Liver (tissue), 9 donors: ENCODE measurements around the gene TMEM176A. TPM values are rescaled to one million over a fixed set of nuclear protein-coding genes. Genes with fewer than 3 reads are reported as not detected.

Source experiments
- DNase-seq: peaks from one replicate; pipeline ENCODE4 v3.0.0-alpha.2; 2017; ENCODE audit warnings: low spot score
- H3K27ac ChIP-seq, 2 donors: one replicate each; pipeline ENCODE4 v1.7.0; 2013; ENCODE audit warnings: inconsistent platforms in 2 of 2, low read length in 2 of 2, control low read depth in 1 of 2, low read depth in 1 of 2, mild to moderate bottlenecking in 1 of 2
- H3K27me3 ChIP-seq, 4 donors: one replicate each; pipeline versions ENCODE4 v1.6.1 to v1.7.0; 2013; ENCODE audit warnings: low read length in 3 of 4, inconsistent platforms in 1 of 4, mild to moderate bottlenecking in 1 of 4, moderate library complexity in 1 of 4; ENCODE audit not compliant: control insufficient read depth in 4 of 4, insufficient read depth in 4 of 4
- H3K36me3 ChIP-seq, 4 donors: one replicate each; pipeline versions ENCODE4 v1.6.1 to v1.7.0; 2013; ENCODE audit warnings: low read length in 3 of 4, mild to moderate bottlenecking in 3 of 4, low read depth in 1 of 4, moderate library complexity in 1 of 4; ENCODE audit not compliant: control insufficient read depth in 4 of 4, insufficient read depth in 3 of 4
- H3K4me1 ChIP-seq, 4 donors: one replicate each; pipeline versions ENCODE4 v1.6.1 to v1.7.0; 2013; ENCODE audit warnings: low read length in 3 of 4, mild to moderate bottlenecking in 3 of 4, moderate library complexity in 1 of 4; ENCODE audit not compliant: control insufficient read depth in 4 of 4, insufficient read depth in 4 of 4
- H3K4me3 ChIP-seq, 3 donors: one replicate each; pipeline versions ENCODE4 v1.6.1 to v1.7.0; 2013; ENCODE audit warnings: low read length in 3 of 3, control low read depth in 1 of 3, low read depth in 1 of 3, mild to moderate bottlenecking in 1 of 3
- H3K9ac ChIP-seq, 2 donors: one replicate each; pipeline ENCODE4 v1.7.0; 2013; ENCODE audit warnings: low read length in 2 of 2, mild to moderate bottlenecking in 2 of 2, moderate library complexity in 2 of 2, control low read depth in 1 of 2, low read depth in 1 of 2
- H3K9me3 ChIP-seq, 4 donors: one replicate each; pipeline versions ENCODE4 v1.6.1 to v1.7.0; 2013; ENCODE audit warnings: low read length in 3 of 4; ENCODE audit not compliant: control insufficient read depth in 4 of 4
- EGR1 ChIP-seq, 2 donors: IDR thresholded peaks; 2 replicates each; pipeline ENCODE4 v1.6.1; 2016 to 2018; ENCODE audit warnings: antibody characterized with exemption in 2 of 2, low read depth in 2 of 2
- FOXA1 ChIP-seq: IDR thresholded peaks from 2 replicates; pipeline ENCODE4 v1.6.1; 2016; ENCODE audit warnings: antibody characterized with exemption
- FOXA2 ChIP-seq: IDR thresholded peaks from 2 replicates; pipeline ENCODE4 v1.6.1; 2016; ENCODE audit warnings: antibody characterized with exemption
- GABPA ChIP-seq, 2 donors: IDR thresholded peaks in 1 of 2; conservative IDR thresholded peaks in 1 of 2; 2 replicates each; pipeline ENCODE4 v1.6.1; 2016; ENCODE audit warnings: antibody characterized with exemption in 2 of 2, mild to moderate bottlenecking in 1 of 2, moderate library complexity in 1 of 2
- HNF4A ChIP-seq, 2 donors: conservative IDR thresholded peaks; 2 replicates each; pipeline ENCODE4 v1.6.1; 2016; ENCODE audit warnings: antibody characterized with exemption in 2 of 2, mild to moderate bottlenecking in 2 of 2
- HNF4G ChIP-seq: IDR thresholded peaks from 2 replicates; pipeline ENCODE4 v1.6.1; 2016; ENCODE audit warnings: antibody characterized with exemption
- JUND ChIP-seq, 2 donors: IDR thresholded peaks; 2 replicates each; pipeline ENCODE4 v1.6.1; 2016; ENCODE audit warnings: antibody characterized with exemption in 2 of 2
- NR2F2 ChIP-seq: IDR thresholded peaks from 2 replicates; pipeline ENCODE4 v1.6.1; 2016; ENCODE audit warnings: antibody characterized with exemption
- RAD21 ChIP-seq, 2 donors: IDR thresholded peaks; 2 replicates each; pipeline ENCODE4 v1.6.1; 2016; ENCODE audit warnings: antibody characterized with exemption in 2 of 2, mild to moderate bottlenecking in 2 of 2
- RXRA ChIP-seq, 2 donors: IDR thresholded peaks; 2 replicates each; pipeline ENCODE4 v1.6.1; 2017 to 2018; ENCODE audit warnings: antibody characterized with exemption in 2 of 2, mild to moderate bottlenecking in 1 of 2
- SP1 ChIP-seq: IDR thresholded peaks from 2 replicates; pipeline ENCODE4 v1.6.1; 2018; ENCODE audit warnings: antibody characterized with exemption, mild to moderate bottlenecking
- TAF1 ChIP-seq: conservative IDR thresholded peaks from 2 replicates; pipeline ENCODE4 v1.6.1; 2016; ENCODE audit warnings: antibody characterized with exemption, mild to moderate bottlenecking
- YY1 ChIP-seq: IDR thresholded peaks from 2 replicates; pipeline ENCODE4 v1.6.1; 2016; ENCODE audit warnings: antibody characterized with exemption, mild to moderate bottlenecking
- WGBS: extraction: QIAGEN DNeasy Blood & Tissue Kit; methylation state at CpG from one replicate; pipeline ENCODE4 v1.1.7; 2013; 5-methylcytosine and 5-hydroxymethylcytosine counted together
- polyA plus RNA-seq, 2 donors: library from polyadenylated mRNA; stranded (reverse) in 1 of 2; unstranded in 1 of 2; fragments of 200-250 nt in 1 of 2; fragments of >200 nt in 1 of 2; fragmentation: Nextera tagmentation in 1 of 2; extraction: Ambion mirVana in 1 of 2; gene quantifications; one replicate each; pipeline versions ENCODE4 v1.2.1 to v1.2.3, GENCODE V29; 2013 to 2015
- total RNA-seq, 2 donors: library from RNA; depleted of rRNA; stranded (reverse); fragments of >200 nt; gene quantifications; one replicate each; pipeline ENCODE4 v1.2.3, GENCODE V29; 2014
- TF ChIP-seq, protein P1 (sequence below): IDR thresholded peaks from 2 replicates; pipeline ENCODE4 v1.6.1; 2016; ENCODE audit warnings: antibody characterized with exemption, mild to moderate bottlenecking
- TF ChIP-seq, protein P2 (sequence below): IDR thresholded peaks from 2 replicates; pipeline ENCODE4 v1.6.1; 2016; ENCODE audit warnings: antibody characterized with exemption
- TF ChIP-seq, protein P3 (sequence below): IDR thresholded peaks from 2 replicates; pipeline ENCODE4 v1.6.1; 2016; ENCODE audit warnings: antibody characterized with exemption
- TF ChIP-seq, protein P4 (sequence below): IDR thresholded peaks from 2 replicates; pipeline ENCODE4 v1.6.1; 2016; ENCODE audit warnings: antibody characterized with exemption
- TF ChIP-seq, protein P5 (sequence below): fragments of 150-350 bp; IDR thresholded peaks from 2 replicates; pipeline ENCODE4 v1.5.1; 2017; ENCODE audit warnings: improper control_type of control experiment, low read depth, low read length; ENCODE audit not compliant: missing input control
- donor health status: healthy.
- donor health status: healthy.
- donor health status: healthy.
- donor health status: healthy.
- donor health status: healthy.

Gene TMEM176A
- total and polyA plus RNA-seq, 4 donors: 346 to 703 (median 539) TPM

DNA sequence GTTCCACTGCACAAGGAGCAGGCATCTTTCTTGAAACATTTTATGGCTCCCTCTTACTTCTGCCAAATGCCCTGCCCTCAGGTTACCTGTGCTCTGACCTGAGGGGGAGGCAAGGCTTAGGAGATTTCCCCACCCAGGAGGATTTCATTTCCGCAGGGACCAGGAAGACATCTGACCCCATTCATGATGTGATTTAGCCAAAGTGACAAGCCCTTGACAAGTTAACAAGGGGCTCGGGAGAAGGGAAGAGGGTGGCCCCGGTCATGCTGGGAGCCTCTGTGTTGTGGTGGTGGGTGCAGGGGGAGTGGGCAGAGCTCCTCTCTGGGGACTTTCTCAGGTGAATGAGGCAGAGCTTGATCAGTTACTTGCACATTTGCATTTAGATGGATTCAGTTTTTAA, 44.4 kb upstream of the TMEM176A start:
- H3K9me3 ChIP-seq: no peaks in the 10 kb centered on the region
- H3K4me1 ChIP-seq: peaks cover 0 to 8% (median 0%) of the 10 kb centered on the region in 4 donors
- H3K36me3 ChIP-seq: no peaks in the 10 kb centered on the region
- no peaks in the 10 kb centered on the region for H3K27me3 ChIP-seq
- no peak for DNase-seq
- no peak for TF ChIP-seq HNF4A (conservative IDR thresholded peaks at IDR 0.05)
- TF ChIP-seq, protein P1, sequence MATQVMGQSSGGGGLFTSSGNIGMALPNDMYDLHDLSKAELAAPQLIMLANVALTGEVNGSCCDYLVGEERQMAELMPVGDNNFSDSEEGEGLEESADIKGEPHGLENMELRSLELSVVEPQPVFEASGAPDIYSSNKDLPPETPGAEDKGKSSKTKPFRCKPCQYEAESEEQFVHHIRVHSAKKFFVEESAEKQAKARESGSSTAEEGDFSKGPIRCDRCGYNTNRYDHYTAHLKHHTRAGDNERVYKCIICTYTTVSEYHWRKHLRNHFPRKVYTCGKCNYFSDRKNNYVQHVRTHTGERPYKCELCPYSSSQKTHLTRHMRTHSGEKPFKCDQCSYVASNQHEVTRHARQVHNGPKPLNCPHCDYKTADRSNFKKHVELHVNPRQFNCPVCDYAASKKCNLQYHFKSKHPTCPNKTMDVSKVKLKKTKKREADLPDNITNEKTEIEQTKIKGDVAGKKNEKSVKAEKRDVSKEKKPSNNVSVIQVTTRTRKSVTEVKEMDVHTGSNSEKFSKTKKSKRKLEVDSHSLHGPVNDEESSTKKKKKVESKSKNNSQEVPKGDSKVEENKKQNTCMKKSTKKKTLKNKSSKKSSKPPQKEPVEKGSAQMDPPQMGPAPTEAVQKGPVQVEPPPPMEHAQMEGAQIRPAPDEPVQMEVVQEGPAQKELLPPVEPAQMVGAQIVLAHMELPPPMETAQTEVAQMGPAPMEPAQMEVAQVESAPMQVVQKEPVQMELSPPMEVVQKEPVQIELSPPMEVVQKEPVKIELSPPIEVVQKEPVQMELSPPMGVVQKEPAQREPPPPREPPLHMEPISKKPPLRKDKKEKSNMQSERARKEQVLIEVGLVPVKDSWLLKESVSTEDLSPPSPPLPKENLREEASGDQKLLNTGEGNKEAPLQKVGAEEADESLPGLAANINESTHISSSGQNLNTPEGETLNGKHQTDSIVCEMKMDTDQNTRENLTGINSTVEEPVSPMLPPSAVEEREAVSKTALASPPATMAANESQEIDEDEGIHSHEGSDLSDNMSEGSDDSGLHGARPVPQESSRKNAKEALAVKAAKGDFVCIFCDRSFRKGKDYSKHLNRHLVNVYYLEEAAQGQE: no peak
- TF ChIP-seq RXRA (IDR thresholded peaks at IDR 0.05): no peak
- TF ChIP-seq FOXA1: no peak
- TF ChIP-seq EGR1 (IDR thresholded peaks at IDR 0.05; ENCODE audit: low read depth in 2 of 2): no peak
- no peak for TF ChIP-seq YY1
- TF ChIP-seq, protein P2, sequence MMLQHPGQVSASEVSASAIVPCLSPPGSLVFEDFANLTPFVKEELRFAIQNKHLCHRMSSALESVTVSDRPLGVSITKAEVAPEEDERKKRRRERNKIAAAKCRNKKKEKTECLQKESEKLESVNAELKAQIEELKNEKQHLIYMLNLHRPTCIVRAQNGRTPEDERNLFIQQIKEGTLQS: no peak
- TF ChIP-seq NR2F2: no peak
- TF ChIP-seq, protein P3, sequence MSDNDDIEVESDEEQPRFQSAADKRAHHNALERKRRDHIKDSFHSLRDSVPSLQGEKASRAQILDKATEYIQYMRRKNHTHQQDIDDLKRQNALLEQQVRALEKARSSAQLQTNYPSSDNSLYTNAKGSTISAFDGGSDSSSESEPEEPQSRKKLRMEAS: no peak
- TF ChIP-seq, protein P4, sequence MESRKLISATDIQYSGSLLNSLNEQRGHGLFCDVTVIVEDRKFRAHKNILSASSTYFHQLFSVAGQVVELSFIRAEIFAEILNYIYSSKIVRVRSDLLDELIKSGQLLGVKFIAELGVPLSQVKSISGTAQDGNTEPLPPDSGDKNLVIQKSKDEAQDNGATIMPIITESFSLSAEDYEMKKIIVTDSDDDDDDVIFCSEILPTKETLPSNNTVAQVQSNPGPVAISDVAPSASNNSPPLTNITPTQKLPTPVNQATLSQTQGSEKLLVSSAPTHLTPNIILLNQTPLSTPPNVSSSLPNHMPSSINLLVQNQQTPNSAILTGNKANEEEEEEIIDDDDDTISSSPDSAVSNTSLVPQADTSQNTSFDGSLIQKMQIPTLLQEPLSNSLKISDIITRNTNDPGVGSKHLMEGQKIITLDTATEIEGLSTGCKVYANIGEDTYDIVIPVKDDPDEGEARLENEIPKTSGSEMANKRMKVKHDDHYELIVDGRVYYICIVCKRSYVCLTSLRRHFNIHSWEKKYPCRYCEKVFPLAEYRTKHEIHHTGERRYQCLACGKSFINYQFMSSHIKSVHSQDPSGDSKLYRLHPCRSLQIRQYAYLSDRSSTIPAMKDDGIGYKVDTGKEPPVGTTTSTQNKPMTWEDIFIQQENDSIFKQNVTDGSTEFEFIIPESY: no peak
- TF ChIP-seq RAD21 (IDR thresholded peaks at IDR 0.05): no peak
- no peak for TF ChIP-seq JUND (IDR thresholded peaks at IDR 0.05)
- TF ChIP-seq SP1: no peak
- TF ChIP-seq FOXA2: no peak
- no peak for TF ChIP-seq HNF4G
- TF ChIP-seq, protein P5, sequence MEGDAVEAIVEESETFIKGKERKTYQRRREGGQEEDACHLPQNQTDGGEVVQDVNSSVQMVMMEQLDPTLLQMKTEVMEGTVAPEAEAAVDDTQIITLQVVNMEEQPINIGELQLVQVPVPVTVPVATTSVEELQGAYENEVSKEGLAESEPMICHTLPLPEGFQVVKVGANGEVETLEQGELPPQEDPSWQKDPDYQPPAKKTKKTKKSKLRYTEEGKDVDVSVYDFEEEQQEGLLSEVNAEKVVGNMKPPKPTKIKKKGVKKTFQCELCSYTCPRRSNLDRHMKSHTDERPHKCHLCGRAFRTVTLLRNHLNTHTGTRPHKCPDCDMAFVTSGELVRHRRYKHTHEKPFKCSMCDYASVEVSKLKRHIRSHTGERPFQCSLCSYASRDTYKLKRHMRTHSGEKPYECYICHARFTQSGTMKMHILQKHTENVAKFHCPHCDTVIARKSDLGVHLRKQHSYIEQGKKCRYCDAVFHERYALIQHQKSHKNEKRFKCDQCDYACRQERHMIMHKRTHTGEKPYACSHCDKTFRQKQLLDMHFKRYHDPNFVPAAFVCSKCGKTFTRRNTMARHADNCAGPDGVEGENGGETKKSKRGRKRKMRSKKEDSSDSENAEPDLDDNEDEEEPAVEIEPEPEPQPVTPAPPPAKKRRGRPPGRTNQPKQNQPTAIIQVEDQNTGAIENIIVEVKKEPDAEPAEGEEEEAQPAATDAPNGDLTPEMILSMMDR: no peak
- TF ChIP-seq TAF1: no peak
- no peak for TF ChIP-seq GABPA (IDR thresholded peaks at IDR 0.05 in 1 of 2, conservative IDR thresholded peaks at IDR 0.05 in 1 of 2)
- H3K27ac ChIP-seq: peak overlapping the region in 1 of 2 donors; percentile 9
- H3K9ac ChIP-seq: no peak overlapping the region
- 88% methylated on average over 3 of the region's 3 CpGs for WGBS
- no peak overlapping the region for H3K4me3 ChIP-seq
